T-helper 2 cell (primary cell): ENCODE measurements around the gene ATP2A1.
A peak's percentile ranks its signal among the peaks of the same experiment; 100 is the strongest.
"Not testable (repeated sequence)": the region's sequence is repeated elsewhere in the genome, so short reads cannot be mapped to it uniquely, and the experiment has no call there.

Source experiments
- DNase-seq, 5 experiments: peaks; one replicate each; pipeline versions ENCODE4 v3.0.0 to v3.0.0-alpha.2; 2012 to 2022

ATP2A1 gene

GRCh38 chr16:28913946-28914724 is 35.8 kb downstream of the ATP2A1 start:
- DNase-seq, result no peak

- no peak for DNase-seq
Observed at GRCh38 chr16:28915181-28915580, 36.9 kb downstream of the ATP2A1 start.

DNA sequence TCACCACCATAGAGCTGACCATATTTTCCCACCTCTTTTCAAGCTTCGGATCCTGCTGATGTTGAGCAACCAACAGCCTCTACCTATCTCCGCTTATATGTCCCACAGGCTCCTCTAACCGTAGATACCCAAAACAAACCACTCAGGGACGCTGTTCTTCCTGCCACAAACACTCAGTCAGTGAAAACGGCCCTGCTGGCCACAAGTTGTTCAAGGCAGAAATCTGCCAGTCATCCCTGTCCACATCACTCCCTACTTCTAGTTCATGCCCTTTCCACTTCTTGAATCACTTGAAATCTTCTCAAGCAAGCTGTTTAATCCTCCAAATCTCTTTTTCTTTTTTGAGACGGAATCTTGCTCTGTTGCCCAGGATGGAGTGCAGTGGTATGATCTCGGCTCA is 38.8 kb downstream of the ATP2A1 start:
- DNase-seq, result no peak

DNA sequence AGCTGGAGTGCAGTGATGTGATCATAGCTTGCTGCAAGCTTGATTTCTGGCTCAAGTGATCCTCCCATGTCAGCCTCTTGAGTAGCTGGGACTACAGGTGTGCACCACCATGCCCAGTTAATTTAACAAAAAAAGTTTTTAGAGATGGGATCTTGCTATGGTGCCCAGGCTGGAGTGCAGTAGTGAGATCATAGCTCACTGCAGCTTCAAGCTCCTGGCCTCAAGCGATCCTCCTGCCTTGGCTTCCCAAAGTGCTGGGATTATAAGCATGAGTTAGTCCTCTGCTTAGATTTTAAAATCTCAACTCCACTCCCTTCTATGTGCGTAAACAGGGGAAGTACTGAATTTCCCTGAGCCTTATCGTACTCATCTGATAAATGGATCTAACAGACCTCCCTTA is 40.4 kb downstream of the ATP2A1 start:
- no peak for DNase-seq

- DNase-seq, result no peak
Observed at GRCh38 chr16:28923231-28923587, 44.9 kb downstream of the ATP2A1 start.

GRCh38 chr16:28923652-28924398 is 45.5 kb downstream of the ATP2A1 start:
- DNase-seq, result no peak

- DNase-seq, result no peak
Observed at GRCh38 chr16:28924399-28924761, 46.1 kb downstream of the ATP2A1 start.

DNA sequence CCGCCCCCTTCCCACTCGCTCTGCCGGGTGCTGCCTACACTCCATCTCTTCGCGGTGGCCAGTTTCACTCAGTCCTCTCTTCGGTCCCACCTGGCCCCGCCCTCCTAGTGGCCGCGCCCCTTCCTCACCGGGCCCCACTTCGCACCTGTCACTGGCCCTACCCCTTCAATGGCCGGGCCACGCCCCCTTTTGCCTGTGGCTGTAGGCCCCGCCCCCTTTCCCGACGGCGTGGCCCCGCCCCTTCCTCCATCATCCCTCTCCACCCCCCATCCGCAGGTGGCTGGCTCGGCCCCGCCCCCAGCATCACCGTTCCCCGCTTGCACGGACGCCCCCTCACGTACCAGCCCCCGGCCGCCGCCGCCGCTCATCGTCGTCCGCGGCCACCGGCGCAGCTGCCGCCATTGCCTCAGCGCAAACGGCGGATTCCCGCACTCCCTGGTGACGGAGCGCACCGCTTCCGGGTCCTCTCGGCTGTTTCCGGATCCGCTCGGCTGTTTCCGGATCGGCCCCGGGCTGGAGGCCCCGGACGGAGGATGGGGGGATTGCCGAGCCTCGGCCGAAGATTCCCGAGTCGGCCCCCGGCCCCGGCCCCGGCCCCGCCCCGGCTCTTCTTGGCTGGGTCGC is 46.6 kb downstream of the ATP2A1 start, which contains the start of gene RABEP2:
TSS of gene RABEP2 (minus strand) at position 477 of the 624 bp plus-strand sequence. CDS start at position 402, 75 bp downstream.
- DNase-seq, result peak; percentile 91 to 95 (median 92)

GRCh38 chr16:28925386-28926228 is 47.3 kb downstream of the ATP2A1 start:
- peak; percentile 43 to 92 (median 71) for DNase-seq

DNA sequence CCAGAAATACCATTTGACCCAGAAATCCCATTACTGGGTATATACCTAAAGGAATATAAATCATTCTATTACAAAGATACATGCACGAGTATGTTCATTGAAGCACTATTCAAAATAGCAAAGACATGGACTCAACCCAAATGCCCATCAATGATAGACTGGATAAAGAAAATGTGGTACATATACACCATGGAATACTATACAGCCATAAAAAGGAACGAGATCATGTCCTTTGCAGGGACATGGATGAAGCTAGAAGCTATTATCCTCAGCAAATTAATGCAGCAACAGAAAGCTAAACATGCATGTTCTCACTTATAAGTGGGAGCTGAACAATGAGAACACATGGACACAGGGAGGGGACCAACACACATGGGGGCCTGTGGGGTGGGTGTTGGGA is 48.0 kb downstream of the ATP2A1 start:
- not testable (repeated sequence) for DNase-seq

GRCh38 chr16:28927815-28928214 is 49.5 kb downstream of the ATP2A1 start:
- DNase-seq, result no peak

DNA sequence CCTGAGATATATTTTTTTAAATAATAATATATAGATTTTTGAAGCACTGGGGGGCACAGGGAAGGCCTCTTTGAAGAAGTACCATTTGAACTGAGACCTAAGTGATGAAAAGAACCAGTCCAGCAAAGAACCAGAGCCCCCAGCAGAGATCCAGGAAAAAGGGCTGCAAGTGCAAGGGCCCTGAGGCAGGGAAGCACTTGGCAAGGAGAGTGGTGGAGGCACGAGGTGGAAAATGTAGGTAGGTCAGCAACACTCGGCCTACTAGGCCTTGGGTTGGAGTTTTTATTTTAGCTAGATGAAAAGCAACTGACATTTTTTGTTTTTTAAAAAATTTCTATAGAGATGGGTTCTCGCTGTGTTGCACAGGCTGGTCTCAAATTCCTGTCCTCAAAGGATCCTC is 51.9 kb downstream of the ATP2A1 start:
- no peak for DNase-seq

DNA sequence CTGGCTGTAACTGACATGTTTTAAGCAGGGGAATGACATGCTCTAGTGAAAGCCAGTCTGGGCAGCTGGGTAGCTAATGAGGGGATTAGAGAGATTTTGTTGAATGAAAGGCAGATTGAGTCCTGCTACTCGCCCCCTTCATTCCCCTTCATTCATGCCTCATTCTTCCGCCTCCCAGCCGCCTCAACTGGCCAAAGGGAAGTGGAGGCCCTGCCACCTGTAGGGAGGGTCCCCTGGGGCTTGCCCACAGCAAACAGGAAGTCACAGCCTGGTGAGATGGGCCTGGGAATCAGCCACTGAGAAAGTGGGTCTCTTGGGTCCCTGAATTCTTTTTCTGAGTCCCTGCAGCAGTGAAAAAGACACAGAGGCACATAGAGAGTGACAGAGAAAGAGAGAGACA is 52.4 kb downstream of the ATP2A1 start:
- peak in 1 of 5 experiments; percentile 13 for DNase-seq

DNA sequence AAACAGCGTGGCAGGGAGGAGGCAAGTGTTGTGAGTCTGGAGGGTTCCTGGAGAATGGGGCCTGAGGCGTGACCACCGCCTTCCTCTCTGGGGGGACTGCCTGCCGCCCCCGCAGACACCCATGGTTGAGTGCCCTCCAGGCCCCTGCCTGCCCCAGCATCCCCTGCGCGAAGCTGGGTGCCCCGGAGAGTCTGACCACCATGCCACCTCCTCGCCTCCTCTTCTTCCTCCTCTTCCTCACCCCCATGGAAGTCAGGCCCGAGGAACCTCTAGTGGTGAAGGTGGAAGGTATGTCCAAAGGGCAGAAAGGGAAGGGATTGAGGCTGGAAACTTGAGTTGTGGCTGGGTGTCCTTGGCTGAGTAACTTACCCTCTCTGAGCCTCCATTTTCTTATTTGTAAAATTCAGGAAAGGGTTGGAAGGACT is 53.5 kb downstream of the ATP2A1 start, which contains the start of gene CD19:
TSS of gene CD19 (plus strand) at position 171 of the 425 bp plus-strand sequence. CDS start at position 201, 30 bp downstream.
- no peak for DNase-seq

- no peak for DNase-seq
Observed at GRCh38 chr16:28932339-28933141, 54.3 kb downstream of the ATP2A1 start.

GRCh38 chr16:28933171-28933570 is 54.9 kb downstream of the ATP2A1 start:
- DNase-seq, result no peak

DNA sequence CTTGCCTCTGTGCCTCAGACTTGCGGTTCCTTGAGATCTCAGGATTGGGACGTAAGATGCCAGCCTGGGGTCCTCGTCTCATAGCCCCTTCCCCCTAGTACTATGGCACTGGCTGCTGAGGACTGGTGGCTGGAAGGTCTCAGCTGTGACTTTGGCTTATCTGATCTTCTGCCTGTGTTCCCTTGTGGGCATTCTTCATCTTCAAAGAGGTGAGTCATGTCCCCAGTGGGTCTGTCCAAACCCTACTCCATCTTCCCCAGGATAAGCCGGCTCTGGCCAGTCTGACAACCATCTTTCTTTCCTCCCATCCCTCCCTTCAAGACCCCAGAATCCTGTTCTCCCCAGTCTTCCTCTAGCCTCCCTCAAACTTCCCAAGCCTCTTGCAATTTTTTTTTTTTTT is 57.1 kb downstream of the ATP2A1 start:
- DNase-seq, result no peak

DNA sequence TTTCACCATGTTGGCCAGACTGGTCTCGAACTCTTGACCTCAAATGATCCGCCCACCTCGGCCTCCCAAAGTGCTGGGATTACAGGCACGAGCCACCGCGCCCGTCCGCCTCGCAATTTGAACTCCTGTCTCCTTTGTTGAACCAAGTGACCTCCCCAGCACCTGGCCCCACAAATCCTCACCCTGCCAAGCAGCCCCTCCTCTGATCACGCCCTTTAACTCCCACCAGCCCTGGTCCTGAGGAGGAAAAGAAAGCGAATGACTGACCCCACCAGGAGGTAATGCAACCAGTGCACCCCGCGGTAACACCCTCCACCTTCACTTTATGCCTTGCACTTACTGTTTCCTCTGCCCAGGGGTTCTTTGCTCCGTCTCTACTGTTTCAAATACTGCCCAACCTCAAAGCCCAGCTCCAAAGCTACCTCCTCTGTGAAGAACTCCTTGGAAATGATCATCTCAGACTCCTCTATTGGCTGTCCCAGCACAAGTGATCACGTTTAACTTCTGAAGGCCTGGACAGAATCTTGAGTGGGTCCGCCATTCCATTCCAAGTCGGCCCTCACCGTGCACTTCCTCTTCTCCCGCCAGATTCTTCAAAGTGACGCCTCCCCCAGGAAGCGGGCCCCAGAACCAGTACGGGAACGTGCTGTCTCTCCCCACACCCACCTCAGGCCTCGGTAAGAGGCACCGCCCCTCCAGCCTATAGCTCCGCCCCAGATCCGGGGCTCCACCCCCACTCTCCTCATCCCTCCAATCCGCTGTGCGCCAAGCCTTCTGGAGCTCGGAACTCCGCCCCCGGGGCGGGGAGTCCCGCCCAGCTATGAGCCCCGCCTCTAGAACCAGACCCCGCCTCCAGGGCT is 57.9 kb downstream of the ATP2A1 start:
- peak; percentile 67 to 79 (median 75) for DNase-seq

DNA sequence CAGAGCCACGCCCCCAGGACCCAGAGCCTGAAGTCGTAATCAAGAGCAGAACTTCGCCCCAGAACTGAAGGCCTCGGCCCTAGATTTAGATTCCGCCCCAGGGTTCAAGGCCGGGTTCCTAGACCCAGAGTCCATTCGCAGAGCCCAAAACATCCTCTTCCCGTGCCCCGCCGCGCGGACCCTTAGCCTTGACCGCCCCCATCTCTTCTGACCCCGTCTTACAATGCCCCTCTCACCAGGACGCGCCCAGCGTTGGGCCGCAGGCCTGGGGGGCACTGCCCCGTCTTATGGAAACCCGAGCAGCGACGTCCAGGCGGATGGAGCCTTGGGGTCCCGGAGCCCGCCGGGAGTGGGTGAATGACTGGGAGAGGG is 58.5 kb downstream of the ATP2A1 start:
- DNase-seq, result no peak

DNA sequence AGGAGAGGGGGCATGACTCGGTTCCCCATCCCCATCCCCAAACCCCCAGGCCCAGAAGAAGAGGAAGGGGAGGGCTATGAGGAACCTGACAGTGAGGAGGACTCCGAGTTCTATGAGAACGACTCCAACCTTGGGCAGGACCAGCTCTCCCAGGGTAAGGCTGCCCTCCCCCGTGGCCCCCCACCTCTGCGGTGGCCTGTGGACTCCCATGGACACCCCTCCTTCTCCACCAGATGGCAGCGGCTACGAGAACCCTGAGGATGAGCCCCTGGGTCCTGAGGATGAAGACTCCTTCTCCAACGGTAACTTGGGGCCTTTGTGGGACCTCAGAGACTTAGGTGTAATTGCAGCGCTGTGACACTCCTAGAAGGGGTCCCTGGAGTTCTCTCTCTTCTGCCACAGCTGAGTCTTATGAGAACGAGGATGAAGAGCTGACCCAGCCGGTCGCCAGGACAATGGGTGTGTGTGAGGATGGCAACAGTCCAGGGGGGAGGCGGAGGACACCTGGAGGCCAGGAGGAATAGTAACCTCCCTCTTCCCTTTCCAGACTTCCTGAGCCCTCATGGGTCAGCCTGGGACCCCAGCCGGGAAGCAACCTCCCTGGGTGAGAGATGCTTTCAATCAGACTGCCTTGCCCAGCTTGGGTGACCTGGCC is 59.1 kb downstream of the ATP2A1 start:
- no peak for DNase-seq
